Measurements from ENCODE around the gene PHTF2. TPM values are rescaled to one million over a fixed set of nuclear protein-coding genes. Genes with fewer than 3 reads are reported as not detected.

The PHTF2 gene
- total RNA-seq, 2 donors from 2014 or later: 66.1 to 123 TPM

Other genes with a start within 250 kb of the PHTF2 start
- 10 to 100 TPM; 15.1 to 21.6 TPM for gene RSBN1L, start 102.3 kb upstream of the PHTF2 start, total RNA-seq
- gene TMEM60, start 339 bp upstream of the PHTF2 start, total RNA-seq: 10 to 100 TPM; 12.1 to 13.2 TPM

All from activated T-helper 17 cell treated with anti-CD3 and anti-CD28 coated beads, Interleukin-2, amount 50 U/mL, for 72 hours (primary cell).